ENCODE measurements around the gene NKD2. TPM values are rescaled to one million over a fixed set of nuclear protein-coding genes. Genes with fewer than 3 reads are reported as not detected.

NKD2 gene
- total and polyA plus RNA-seq, 10 donors = 1.4 to 52.3 (median 14.9) TPM

GRCh38 chr5:984774-985173 is 23.8 kb upstream of the NKD2 start:
- no peak for TF ChIP-seq POLR2A (IDR thresholded peaks at IDR 0.05)
- TF ChIP-seq CTCF (IDR thresholded peaks at IDR 0.05 in 8 of 11, conservative IDR thresholded peaks at IDR 0.05 in 3 of 11) = no peak
- no peak for TF ChIP-seq POLR2AphosphoS5 (IDR thresholded peaks at IDR 0.05)
- H3K27me3 ChIP-seq (replicated peaks in 1 of 7) = peaks cover 0 to 39% (median 0%) of the 10 kb centered on the region in 7 donors
- intact Hi-C loops (cut with DNase I; ENCODE audit: low total_unique reads) = no loop called here
- H3K27ac ChIP-seq = no peak overlapping the region
- no peak for DNase-seq
- peaks cover 0 to 17% (median 6%) of the 10 kb centered on the region in 6 donors for H3K4me1 ChIP-seq
- no peak overlapping the region for H3K4me3 ChIP-seq
- H3K9me3 ChIP-seq = peaks cover 0 to 42% (median 9%) of the 10 kb centered on the region in 8 donors
- 79 to 92% (median 88%) methylated on average over 3 of the region's 3 CpGs for WGBS, 5 donors
- no peaks in the 10 kb centered on the region for H3K36me3 ChIP-seq

DNA sequence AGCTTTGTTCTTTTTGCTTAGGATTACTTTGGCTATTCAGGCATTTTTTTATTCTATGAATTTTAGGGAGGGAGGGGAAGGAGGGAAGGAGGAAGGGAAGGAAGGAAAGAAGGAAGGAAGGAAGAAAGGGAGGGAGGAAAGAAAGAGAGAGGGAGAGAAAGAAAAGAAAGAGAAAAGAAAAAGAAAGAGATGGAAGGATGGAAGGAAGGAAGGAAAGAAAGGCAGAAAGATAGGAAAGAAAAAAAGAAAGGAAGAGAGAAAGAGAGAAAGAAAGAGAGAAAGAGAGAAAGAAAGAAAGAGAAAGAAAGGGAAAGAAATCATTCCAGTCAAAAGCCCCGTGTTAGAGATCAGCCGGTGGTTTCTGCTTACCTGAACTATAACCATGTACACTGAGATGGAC is 20.8 kb upstream of the NKD2 start:
- Histone ChIP-seq H3K27me3 (replicated peaks in 1 of 7) (peaks cover 0 to 61% (median 0%) of the 10 kb centered on the region in 7 donors), H3K4me3 (no peak overlapping the region), H3K9me3 (peaks cover 0 to 42% (median 9%) of the 10 kb centered on the region in 8 donors), H3K27ac (no peak overlapping the region), H3K4me1 (peaks cover 0 to 36% (median 22%) of the 10 kb centered on the region in 6 donors), H3K36me3 (no peaks in the 10 kb centered on the region)
- no peak for DNase-seq
- intact Hi-C loops (cut with DNase I; ENCODE audit: low total_unique reads) = no loop called here
- no peak for TF ChIP-seq POLR2A (IDR thresholded peaks at IDR 0.05)
- no peak for TF ChIP-seq POLR2AphosphoS5 (IDR thresholded peaks at IDR 0.05)
- no peak for TF ChIP-seq CTCF (IDR thresholded peaks at IDR 0.05 in 8 of 11, conservative IDR thresholded peaks at IDR 0.05 in 3 of 11)
- 39 to 89% (median 69%) methylated on average over 2 of the region's 2 CpGs for WGBS, 5 donors

DNA sequence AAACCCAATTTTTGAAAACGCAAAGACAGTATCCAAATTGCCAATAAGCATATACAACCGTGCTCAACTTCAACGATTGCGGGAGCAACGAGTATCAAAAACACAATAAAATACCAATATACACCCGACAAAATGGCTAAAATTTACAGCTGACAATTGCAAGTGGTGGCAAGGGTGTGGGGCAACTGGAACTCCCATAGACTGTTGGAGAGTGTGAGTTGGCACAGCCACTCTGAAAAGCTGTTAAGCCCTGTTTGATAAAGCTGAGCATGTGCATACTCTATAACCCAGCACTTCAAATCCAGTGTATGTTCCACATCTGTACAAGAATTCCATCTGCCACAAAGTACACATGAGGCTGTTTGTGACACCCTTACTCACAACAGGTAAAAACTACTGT is 20.3 kb upstream of the NKD2 start:
- DNase-seq = no peak
- H3K27ac ChIP-seq = peak overlapping the region in 3 of 8 donors; percentile 21 to 66 (median 66)
- peaks cover 0 to 42% (median 9%) of the 10 kb centered on the region in 8 donors for H3K9me3 ChIP-seq
- WGBS, 5 donors = 77 to 81% (median 79%) methylated on average over 6 of the region's 6 CpGs
- no peak overlapping the region for H3K4me3 ChIP-seq
- H3K27me3 ChIP-seq (replicated peaks in 1 of 7) = peaks cover 0 to 56% (median 0%) of the 10 kb centered on the region in 7 donors
- intact Hi-C loops (cut with DNase I; ENCODE audit: low total_unique reads) = no loop called here
- H3K4me1 ChIP-seq = peaks cover 0 to 38% (median 22%) of the 10 kb centered on the region in 6 donors
- TF ChIP-seq CTCF (IDR thresholded peaks at IDR 0.05 in 8 of 11, conservative IDR thresholded peaks at IDR 0.05 in 3 of 11) (no peak), POLR2AphosphoS5 (IDR thresholded peaks at IDR 0.05) (no peak), POLR2A (IDR thresholded peaks at IDR 0.05) (no peak)
- H3K36me3 ChIP-seq = no peaks in the 10 kb centered on the region

GRCh38 chr5:989961-990530 is 18.6 kb upstream of the NKD2 start:
- TF ChIP-seq POLR2AphosphoS5 (IDR thresholded peaks at IDR 0.05) = peak; percentile 36 to 64 (median 63)
- TF ChIP-seq CTCF (IDR thresholded peaks at IDR 0.05 in 8 of 11, conservative IDR thresholded peaks at IDR 0.05 in 3 of 11) = peak in 10 of 11 experiments; percentile 14 to 70 (median 51)
- no peak for TF ChIP-seq POLR2A (IDR thresholded peaks at IDR 0.05)
- no peak for DNase-seq
- Histone ChIP-seq H3K4me1 (peaks cover 0 to 44% (median 26%) of the 10 kb centered on the region in 6 donors), H3K4me3 (no peak overlapping the region), H3K36me3 (no peaks in the 10 kb centered on the region), H3K27ac (peak overlapping the region in 7 of 8 donors; percentile 2 to 66 (median 62)), H3K9me3 (peaks cover 0 to 33% (median 9%) of the 10 kb centered on the region in 8 donors), H3K27me3 (replicated peaks in 1 of 7) (peaks cover 0 to 63% (median 0%) of the 10 kb centered on the region in 7 donors)
- 10 to 15% (median 12%) methylated on average over 13 to 14 of the region's 14 CpGs for WGBS, 5 donors
- intact Hi-C loops (cut with DNase I; ENCODE audit: low total_unique reads) = no loop called here
